ENCODE data around the gene NKX3-2. TPM values are rescaled to one million over a fixed set of nuclear protein-coding genes. Genes with fewer than 3 reads are reported as not detected.

Gene NKX3-2
- total and polyA plus RNA-seq, 9 of the 15 experiments (the other 6 are each of a cell fraction or from before 2014, with no cell fraction given) = 0.03 to 0.81 (median 0.27) TPM; not detected in 1

GRCh38 chr4:13544606-13545393 is 492 bp upstream of the NKX3-2 start (continued):
- TF ChIP-seq, protein P1, sequence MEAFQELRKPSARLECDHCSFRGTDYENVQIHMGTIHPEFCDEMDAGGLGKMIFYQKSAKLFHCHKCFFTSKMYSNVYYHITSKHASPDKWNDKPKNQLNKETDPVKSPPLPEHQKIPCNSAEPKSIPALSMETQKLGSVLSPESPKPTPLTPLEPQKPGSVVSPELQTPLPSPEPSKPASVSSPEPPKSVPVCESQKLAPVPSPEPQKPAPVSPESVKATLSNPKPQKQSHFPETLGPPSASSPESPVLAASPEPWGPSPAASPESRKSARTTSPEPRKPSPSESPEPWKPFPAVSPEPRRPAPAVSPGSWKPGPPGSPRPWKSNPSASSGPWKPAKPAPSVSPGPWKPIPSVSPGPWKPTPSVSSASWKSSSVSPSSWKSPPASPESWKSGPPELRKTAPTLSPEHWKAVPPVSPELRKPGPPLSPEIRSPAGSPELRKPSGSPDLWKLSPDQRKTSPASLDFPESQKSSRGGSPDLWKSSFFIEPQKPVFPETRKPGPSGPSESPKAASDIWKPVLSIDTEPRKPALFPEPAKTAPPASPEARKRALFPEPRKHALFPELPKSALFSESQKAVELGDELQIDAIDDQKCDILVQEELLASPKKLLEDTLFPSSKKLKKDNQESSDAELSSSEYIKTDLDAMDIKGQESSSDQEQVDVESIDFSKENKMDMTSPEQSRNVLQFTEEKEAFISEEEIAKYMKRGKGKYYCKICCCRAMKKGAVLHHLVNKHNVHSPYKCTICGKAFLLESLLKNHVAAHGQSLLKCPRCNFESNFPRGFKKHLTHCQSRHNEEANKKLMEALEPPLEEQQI (IDR thresholded peaks at IDR 0.05) = 0 out of 2 replicates have a peak, but pooled peaks have one; percentile 35
- no peak for TF ChIP-seq CREBBP (IDR thresholded peaks at IDR 0.05; ENCODE audit: low read depth, low read length)
- TF ChIP-seq HNRNPUL1 (IDR thresholded peaks at IDR 0.05; ENCODE audit: low read length) = no peak
- no peak for TF ChIP-seq PTRF (tag; IDR thresholded peaks at IDR 0.05)
- no peak for TF ChIP-seq RBM14 (IDR thresholded peaks at IDR 0.05; ENCODE audit: borderline replicate concordance, insufficient read depth, low read depth, low read length)
- TF ChIP-seq KLF1 (tag; IDR thresholded peaks at IDR 0.05) = no peak
- TF ChIP-seq SRSF9 (IDR thresholded peaks at IDR 0.05; ENCODE audit: borderline replicate concordance, low read depth, low read length) = no peak
- TF ChIP-seq, protein P2, sequence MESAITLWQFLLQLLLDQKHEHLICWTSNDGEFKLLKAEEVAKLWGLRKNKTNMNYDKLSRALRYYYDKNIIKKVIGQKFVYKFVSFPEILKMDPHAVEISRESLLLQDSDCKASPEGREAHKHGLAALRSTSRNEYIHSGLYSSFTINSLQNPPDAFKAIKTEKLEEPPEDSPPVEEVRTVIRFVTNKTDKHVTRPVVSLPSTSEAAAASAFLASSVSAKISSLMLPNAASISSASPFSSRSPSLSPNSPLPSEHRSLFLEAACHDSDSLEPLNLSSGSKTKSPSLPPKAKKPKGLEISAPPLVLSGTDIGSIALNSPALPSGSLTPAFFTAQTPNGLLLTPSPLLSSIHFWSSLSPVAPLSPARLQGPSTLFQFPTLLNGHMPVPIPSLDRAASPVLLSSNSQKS (CRISPR knock-in tag; IDR thresholded peaks at IDR 0.05) = no peak
- TF ChIP-seq CBX5 (IDR thresholded peaks at IDR 0.05; ENCODE audit: borderline replicate concordance, low read depth) = no peak
- TF ChIP-seq C11orf30 (IDR thresholded peaks at IDR 0.05; ENCODE audit: low read depth) = no peak
- 0 out of 2 replicates have a peak, but pooled peaks have one; percentile 24 for TF ChIP-seq JUND (IDR thresholded peaks at IDR 0.05; ENCODE audit: borderline replicate concordance, low read depth, low read length)
- no peak for TF ChIP-seq JUND (tag; IDR thresholded peaks at IDR 0.05; ENCODE audit: borderline replicate concordance, low read depth, low read length)
- 0 out of 2 replicates have a peak, but pooled peaks have one; percentile 16 for TF ChIP-seq DPF2 (IDR thresholded peaks at IDR 0.05)
- peak; percentile 75 for TF ChIP-seq POLR2G (IDR thresholded peaks at IDR 0.05; ENCODE audit: low read depth, low read length)
- TF ChIP-seq, protein P3, sequence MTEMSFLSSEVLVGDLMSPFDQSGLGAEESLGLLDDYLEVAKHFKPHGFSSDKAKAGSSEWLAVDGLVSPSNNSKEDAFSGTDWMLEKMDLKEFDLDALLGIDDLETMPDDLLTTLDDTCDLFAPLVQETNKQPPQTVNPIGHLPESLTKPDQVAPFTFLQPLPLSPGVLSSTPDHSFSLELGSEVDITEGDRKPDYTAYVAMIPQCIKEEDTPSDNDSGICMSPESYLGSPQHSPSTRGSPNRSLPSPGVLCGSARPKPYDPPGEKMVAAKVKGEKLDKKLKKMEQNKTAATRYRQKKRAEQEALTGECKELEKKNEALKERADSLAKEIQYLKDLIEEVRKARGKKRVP (CRISPR knock-in tag; IDR thresholded peaks at IDR 0.05) = no peak
- no peak for TF ChIP-seq FIP1L1 (IDR thresholded peaks at IDR 0.05; ENCODE audit: low read depth, low read length, poor library complexity, severe bottlenecking)
- TF ChIP-seq CBX1 (IDR thresholded peaks at IDR 0.05; ENCODE audit: low read depth) = peak; percentile 70; the same call in 1 of the 2 replicates
- TF ChIP-seq ZNF717 (CRISPR knock-in tag; IDR thresholded peaks at IDR 0.05) = no peak
- 0 out of 2 replicates have a peak, but pooled peaks have one; percentile 26 for TF ChIP-seq SP1 (CRISPR knock-in tag; IDR thresholded peaks at IDR 0.05)
- no peak for TF ChIP-seq CBFB (CRISPR knock-in tag; IDR thresholded peaks at IDR 0.05)
- TF ChIP-seq, protein P4, sequence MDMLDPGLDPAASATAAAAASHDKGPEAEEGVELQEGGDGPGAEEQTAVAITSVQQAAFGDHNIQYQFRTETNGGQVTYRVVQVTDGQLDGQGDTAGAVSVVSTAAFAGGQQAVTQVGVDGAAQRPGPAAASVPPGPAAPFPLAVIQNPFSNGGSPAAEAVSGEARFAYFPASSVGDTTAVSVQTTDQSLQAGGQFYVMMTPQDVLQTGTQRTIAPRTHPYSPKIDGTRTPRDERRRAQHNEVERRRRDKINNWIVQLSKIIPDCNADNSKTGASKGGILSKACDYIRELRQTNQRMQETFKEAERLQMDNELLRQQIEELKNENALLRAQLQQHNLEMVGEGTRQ (CRISPR knock-in tag; IDR thresholded peaks at IDR 0.05) = no peak
- no peak for TF ChIP-seq ZBTB17 (CRISPR knock-in tag; IDR thresholded peaks at IDR 0.05)
- no peak for TF ChIP-seq ZNF780A (CRISPR knock-in tag; IDR thresholded peaks at IDR 0.05)
